Cardiac muscle cell (in vitro differentiated cells and primary cell): ENCODE results near the gene NUF2. TPM values are rescaled to one million over a fixed set of nuclear protein-coding genes. Genes with fewer than 3 reads are reported as not detected.

ENCODE experiments used
- DNase-seq, 2 donors: peaks; one replicate each; pipeline versions ENCODE4 v3.0.0 to v3.0.0-alpha.2; 2010 to 2017; ENCODE audit warnings: low read depth in 1 of 2, low spot score in 1 of 2
- H3K27ac ChIP-seq: fragments of 200-600 bp; sonication (generic); 2 replicates; pipeline ENCODE4 v1.5.1; 2016
- H3K27me3 ChIP-seq: fragments of 200-600 bp; sonication (generic); 2 replicates; pipeline ENCODE4 v1.6.0; 2016; ENCODE audit warnings: control low read depth
- H3K36me3 ChIP-seq: fragments of 200-600 bp; sonication (generic); 2 replicates; pipeline ENCODE4 v1.5.1; 2016; ENCODE audit warnings: control low read depth
- H3K4me1 ChIP-seq: fragments of 200-600 bp; sonication (generic); 2 replicates; pipeline ENCODE4 v1.8.1; 2017; ENCODE audit warnings: low read depth, mild to moderate bottlenecking, mixed run types
- H3K4me3 ChIP-seq: fragments of 200-600 bp; sonication (generic); 2 replicates; pipeline ENCODE4 v1.5.1; 2016; ENCODE audit warnings: mild to moderate bottlenecking
- H3K9me3 ChIP-seq: fragments of 200-600 bp; sonication (generic); 2 replicates; pipeline ENCODE4 v1.5.1; 2017; ENCODE audit warnings: low read depth, mild to moderate bottlenecking, control low read depth
- CTCF ChIP-seq: IDR thresholded peaks from 2 replicates; pipeline ENCODE4 v1.5.1; 2012; ENCODE audit warnings: low read depth, mild to moderate bottlenecking, low read length
- polyA plus RNA-seq: library from polyadenylated mRNA; unstranded; fragments of >200 nt; fragmentation: Nextera tagmentation; extraction: Ambion mirVana; gene quantifications from 2 replicates; pipeline ENCODE4 v1.2.1, GENCODE V29; 2016
- total RNA-seq: library from RNA; depleted of rRNA; stranded (reverse); fragments of >200 nt; gene quantifications from 2 replicates; pipeline ENCODE4 v1.2.3, GENCODE V29; 2016

NUF2 gene
- total and polyA plus RNA-seq, 2 experiments from 2014 or later, result 7.6 to 33.7 TPM

- no peaks in the 10 kb centered on the region for H3K4me1 ChIP-seq
- no peak for TF ChIP-seq CTCF
- H3K4me3 ChIP-seq, result no peak overlapping the region
- H3K27me3 ChIP-seq, result no peaks in the 10 kb centered on the region
- H3K27ac ChIP-seq, result no peak overlapping the region
- H3K36me3 ChIP-seq, result no peaks in the 10 kb centered on the region
- no peaks in the 10 kb centered on the region for H3K9me3 ChIP-seq
- no peak for DNase-seq
Measured at GRCh38 chr1:163388970-163389369, 67.2 kb downstream of the NUF2 start.

GRCh38 chr1:163395790-163396189 lies 74.0 kb downstream of the NUF2 start:
- Histone ChIP-seq H3K9me3 (no peaks in the 10 kb centered on the region), H3K27me3 (no peaks in the 10 kb centered on the region), H3K36me3 (no peaks in the 10 kb centered on the region), H3K27ac (no peak overlapping the region), H3K4me3 (no peak overlapping the region), H3K4me1 (no peaks in the 10 kb centered on the region)
- TF ChIP-seq CTCF, result no peak
- DNase-seq, result peak in 1 of 2 donors; percentile 3

GRCh38 chr1:163397451-163398200 lies 75.9 kb downstream of the NUF2 start:
- H3K4me1 ChIP-seq, result no peaks in the 10 kb centered on the region
- H3K36me3 ChIP-seq, result no peaks in the 10 kb centered on the region
- DNase-seq, result no peak
- TF ChIP-seq CTCF, result no peak
- H3K4me3 ChIP-seq, result no peak overlapping the region
- no peaks in the 10 kb centered on the region for H3K9me3 ChIP-seq
- no peak overlapping the region for H3K27ac ChIP-seq
- H3K27me3 ChIP-seq, result no peaks in the 10 kb centered on the region

GRCh38 chr1:163399001-163399400 lies 77.2 kb downstream of the NUF2 start:
- Histone ChIP-seq H3K4me3 (no peak overlapping the region), H3K4me1 (no peaks in the 10 kb centered on the region), H3K9me3 (no peaks in the 10 kb centered on the region), H3K36me3 (no peaks in the 10 kb centered on the region), H3K27ac (no peak overlapping the region), H3K27me3 (no peaks in the 10 kb centered on the region)
- no peak for TF ChIP-seq CTCF
- no peak for DNase-seq

- no peaks in the 10 kb centered on the region for H3K27me3 ChIP-seq
- no peak for TF ChIP-seq CTCF
- H3K27ac ChIP-seq, result no peak overlapping the region
- H3K4me1 ChIP-seq, result no peaks in the 10 kb centered on the region
- H3K4me3 ChIP-seq, result no peak overlapping the region
- no peak for DNase-seq
- no peaks in the 10 kb centered on the region for H3K9me3 ChIP-seq
- no peaks in the 10 kb centered on the region for H3K36me3 ChIP-seq
Measured at GRCh38 chr1:163399976-163400601, 78.3 kb downstream of the NUF2 start.
